Left renal pelvis (tissue), 4 donors: ENCODE results near the gene ALG2. TPM values are rescaled to one million over a fixed set of nuclear protein-coding genes. Genes with fewer than 3 reads are reported as not detected.
A peak's percentile ranks its signal among the peaks of the same experiment; 100 is the strongest.

ENCODE experiments used
- DNase-seq, 4 donors: peaks; one replicate each; pipeline ENCODE4 v3.0.0-alpha.2; 2013; ENCODE audit warnings: low read depth in 4 of 4, low spot score in 3 of 4
- polyA plus RNA-seq, 4 donors: library from polyadenylated mRNA; unstranded; fragments of 120-200 nt; gene quantifications; one replicate each; pipeline ENCODE4 v1.2.1, GENCODE V29; 2013; ENCODE audit not compliant: insufficient read length in 4 of 4

Gene ALG2
- polyA plus RNA-seq, 4 donors = 42.8 to 51.8 (median 46.3) TPM

- no peak for DNase-seq
Observed at GRCh38 chr9:99176527-99177013, 45.2 kb downstream of the ALG2 start.

GRCh38 chr9:99173570-99174504, 47.9 kb downstream of the ALG2 start:
- no peak for DNase-seq

GRCh38 chr9:99172124-99173091, 49.3 kb downstream of the ALG2 start:
- no peak for DNase-seq

GRCh38 chr9:99171225-99172123, 50.3 kb downstream of the ALG2 start:
- no peak for DNase-seq

GRCh38 chr9:99169982-99170761, 51.6 kb downstream of the ALG2 start:
- peak in 1 of 4 donors; percentile 33 for DNase-seq

- DNase-seq = no peak
Observed at GRCh38 chr9:99169086-99169485, 52.7 kb downstream of the ALG2 start.

GRCh38 chr9:99167694-99168093, 54.0 kb downstream of the ALG2 start:
- DNase-seq = no peak

GRCh38 chr9:99167119-99167518, 54.6 kb downstream of the ALG2 start:
- no peak for DNase-seq

Other genes starting within 250 kb of the ALG2 start
- 10 to 100 TPM; 39.7 to 55.9 (median 49.3) TPM for gene TGFBR1, start 116.8 kb downstream of the ALG2 start, polyA plus RNA-seq
- 100 to 1,000 TPM; 145 to 156 (median 155) TPM for gene SEC61B, start 340 bp upstream of the ALG2 start, polyA plus RNA-seq